Fibroblast of lung (primary cell): Measurements from ENCODE around the gene USO1.

Experiments used
- CTCF ChIP-seq, 2 donors: IDR thresholded peaks in 1 of 2; conservative IDR thresholded peaks in 1 of 2; 1 replicate in 1 of 2; 2 replicates in 1 of 2; pipeline ENCODE4 v1.5.1; 2011 to 2012; ENCODE audit warnings: low read length in 2 of 2, control low read depth in 1 of 2, inconsistent platforms in 1 of 2, low read depth in 1 of 2, mild to moderate bottlenecking in 1 of 2
- EZH2 ChIP-seq: IDR thresholded peaks from 2 replicates; pipeline ENCODE4 v1.5.1; 2012; ENCODE audit warnings: low read length, control low read depth, mild to moderate bottlenecking; ENCODE audit errors: missing control alignments

- TF ChIP-seq CTCF (conservative IDR thresholded peaks at IDR 0.05 in 1 of 2, IDR thresholded peaks at IDR 0.05 in 1 of 2; ENCODE audit: low read depth in 1 of 2, low read length in 2 of 2) (no peak), EZH2 (no peak)
Observed at GRCh38 chr4:75686346-75686745, 38.0 kb upstream of the USO1 start.
